ENCODE data around the gene GPR142.

- TF ChIP-seq GATA3 (IDR thresholded peaks at IDR 0.05; ENCODE audit: low read depth, low read length) = no peak
- no peak for TF ChIP-seq GATA2 (IDR thresholded peaks at IDR 0.05; ENCODE audit: low read depth, low read length)
These were observed 15.6 kb upstream of the GPR142 start for GRCh38 chr17:74351552-74352210.
